Panc1 (cell line): ENCODE results near the gene DARS2.

Experiments used
- CTCF ChIP-seq: fragments of 450-650 bp; IDR thresholded peaks from 2 replicates; pipeline ENCODE4 v1.5.1; 2017; ENCODE audit warnings: mild to moderate bottlenecking
- POLR2AphosphoS5 ChIP-seq: IDR thresholded peaks from 2 replicates; pipeline ENCODE4 v1.6.1; 2012; ENCODE audit warnings: mild to moderate bottlenecking, low read depth, low read length, moderate library complexity
- REST ChIP-seq, 2 experiments: IDR thresholded peaks; 2 replicates each; pipeline ENCODE4 v1.6.1; 2011 to 2012; ENCODE audit warnings: low read depth in 2 of 2, control low read depth in 1 of 2, low read length in 1 of 2, mild to moderate bottlenecking in 1 of 2, moderate library complexity in 1 of 2; ENCODE audit not compliant: insufficient read depth in 1 of 2
- SIN3A ChIP-seq: IDR thresholded peaks from 2 replicates; pipeline ENCODE4 v1.6.1; 2012; ENCODE audit warnings: low read depth, mild to moderate bottlenecking, low read length, moderate library complexity, borderline replicate concordance; ENCODE audit not compliant: insufficient read depth
- TCF7L2 ChIP-seq: IDR thresholded peaks from 2 replicates; pipeline ENCODE4 v1.6.1; 2011; ENCODE audit warnings: mild to moderate bottlenecking, low read depth, low read length, inconsistent platforms

GRCh38 chr1:173900992-173901391 lies 76.5 kb downstream of the DARS2 start:
- no peak for TF ChIP-seq CTCF
- TF ChIP-seq SIN3A: no peak
- TF ChIP-seq TCF7L2: no peak
- no peak for TF ChIP-seq POLR2AphosphoS5
- TF ChIP-seq REST (IDR thresholded peaks at IDR 0.05; ENCODE audit: insufficient read depth in 1 of 2, low read depth in 2 of 2, low read length in 1 of 2): no peak
